Measurements from ENCODE around the gene USP40.

DNA sequence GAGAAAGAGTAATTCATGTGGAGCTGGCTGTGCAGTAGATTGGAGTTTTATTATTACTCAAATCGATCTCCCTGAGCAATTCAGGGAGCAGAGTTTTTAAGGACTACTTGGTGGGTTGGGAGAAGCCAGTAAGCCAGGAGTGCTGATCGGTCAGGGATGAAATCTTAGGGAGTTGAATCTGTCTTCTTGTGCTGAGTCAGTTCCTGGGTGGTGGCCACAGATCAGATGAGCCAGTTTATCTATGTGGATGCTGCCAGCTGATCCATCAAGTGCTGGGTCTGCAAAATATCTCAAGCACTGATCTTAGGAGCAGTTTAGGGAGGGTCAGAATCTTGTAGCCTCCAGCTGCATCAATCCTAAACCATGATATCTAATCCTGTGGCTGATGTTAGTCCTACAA lies 33.8 kb upstream of the USP40 start:
- TF ChIP-seq, protein P1, sequence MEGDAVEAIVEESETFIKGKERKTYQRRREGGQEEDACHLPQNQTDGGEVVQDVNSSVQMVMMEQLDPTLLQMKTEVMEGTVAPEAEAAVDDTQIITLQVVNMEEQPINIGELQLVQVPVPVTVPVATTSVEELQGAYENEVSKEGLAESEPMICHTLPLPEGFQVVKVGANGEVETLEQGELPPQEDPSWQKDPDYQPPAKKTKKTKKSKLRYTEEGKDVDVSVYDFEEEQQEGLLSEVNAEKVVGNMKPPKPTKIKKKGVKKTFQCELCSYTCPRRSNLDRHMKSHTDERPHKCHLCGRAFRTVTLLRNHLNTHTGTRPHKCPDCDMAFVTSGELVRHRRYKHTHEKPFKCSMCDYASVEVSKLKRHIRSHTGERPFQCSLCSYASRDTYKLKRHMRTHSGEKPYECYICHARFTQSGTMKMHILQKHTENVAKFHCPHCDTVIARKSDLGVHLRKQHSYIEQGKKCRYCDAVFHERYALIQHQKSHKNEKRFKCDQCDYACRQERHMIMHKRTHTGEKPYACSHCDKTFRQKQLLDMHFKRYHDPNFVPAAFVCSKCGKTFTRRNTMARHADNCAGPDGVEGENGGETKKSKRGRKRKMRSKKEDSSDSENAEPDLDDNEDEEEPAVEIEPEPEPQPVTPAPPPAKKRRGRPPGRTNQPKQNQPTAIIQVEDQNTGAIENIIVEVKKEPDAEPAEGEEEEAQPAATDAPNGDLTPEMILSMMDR (IDR thresholded peaks at IDR 0.05; ENCODE audit: low read depth, low read length): no peak
- no peak for TF ChIP-seq POLR2A (IDR thresholded peaks at IDR 0.05; ENCODE audit: extremely low read depth, insufficient read length)

Measured in NB4 (cell line).